HG03558 (cell line): Measurements from ENCODE around the gene C7orf25.
"Not testable (repeated sequence)": the region's sequence is repeated elsewhere in the genome, so short reads cannot be mapped to it uniquely, and the experiment has no call there.

ENCODE experiments used
- ATAC-seq: cut with Tn5 transposase; IDR thresholded peaks from one replicate; pipeline ENCODE4 v1.9.1; 2021; ENCODE audit warnings: moderate number of reproducible peaks; ENCODE audit not compliant: unreplicated experiment; ENCODE audit errors: extremely low read depth

Gene C7orf25

DNA sequence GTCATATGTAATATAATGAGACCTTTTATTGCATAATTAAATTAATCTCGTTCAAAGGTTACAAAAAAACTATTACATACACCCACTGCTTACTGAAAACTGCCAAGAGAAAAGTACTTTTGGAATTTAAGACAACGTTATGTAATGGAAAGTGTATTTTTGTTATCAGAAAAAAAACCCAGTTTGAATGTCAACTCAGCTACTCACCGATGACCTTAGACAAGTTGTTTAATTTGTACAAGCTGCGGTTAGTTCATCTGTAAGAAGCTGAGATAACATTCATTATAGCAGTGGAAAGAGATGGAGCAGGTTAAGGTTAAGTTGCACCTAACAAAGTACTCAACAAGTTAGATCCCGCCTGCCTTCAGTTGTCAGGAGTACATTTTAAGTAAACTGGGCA lies 19.0 kb upstream of the C7orf25 start:
- ATAC-seq: no peak

DNA sequence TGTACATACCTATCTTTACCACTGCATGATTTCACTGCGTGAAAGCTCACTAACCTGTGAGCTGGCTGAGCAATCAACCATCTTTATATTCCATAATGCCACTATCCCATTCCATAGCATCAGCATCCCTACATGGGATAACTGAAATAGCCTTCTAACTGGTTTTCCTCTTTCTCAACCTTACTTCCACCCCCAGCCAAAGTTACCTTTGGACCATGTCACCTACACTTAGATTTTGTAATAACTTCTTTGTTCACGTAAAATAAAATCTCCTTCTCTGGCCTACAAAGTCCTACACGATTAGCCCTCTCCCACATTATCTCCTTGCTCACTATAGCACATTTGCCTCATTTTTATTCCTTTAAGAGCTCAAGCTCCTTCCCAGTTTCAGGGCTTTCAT lies 17.6 kb upstream of the C7orf25 start:
- no peak for ATAC-seq

DNA sequence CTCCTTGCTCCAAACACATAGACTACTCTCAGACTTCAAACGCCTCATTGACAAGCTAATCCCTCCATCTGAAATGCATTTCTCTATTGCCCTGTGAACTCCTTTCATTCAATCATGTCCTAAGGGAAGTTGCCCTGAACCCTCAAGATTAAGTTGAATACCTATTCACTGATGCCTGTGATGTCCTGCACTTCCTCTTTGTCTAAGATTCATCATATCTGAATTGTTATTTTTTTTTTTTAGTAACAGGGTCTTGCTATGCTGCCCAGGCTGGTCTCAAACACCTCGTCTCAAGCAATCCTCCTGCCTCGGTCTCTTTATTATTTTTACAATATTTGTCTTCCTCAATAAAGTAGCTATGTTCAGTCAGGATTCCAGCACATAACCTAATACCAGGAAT lies 16.9 kb upstream of the C7orf25 start:
- no peak for ATAC-seq

DNA sequence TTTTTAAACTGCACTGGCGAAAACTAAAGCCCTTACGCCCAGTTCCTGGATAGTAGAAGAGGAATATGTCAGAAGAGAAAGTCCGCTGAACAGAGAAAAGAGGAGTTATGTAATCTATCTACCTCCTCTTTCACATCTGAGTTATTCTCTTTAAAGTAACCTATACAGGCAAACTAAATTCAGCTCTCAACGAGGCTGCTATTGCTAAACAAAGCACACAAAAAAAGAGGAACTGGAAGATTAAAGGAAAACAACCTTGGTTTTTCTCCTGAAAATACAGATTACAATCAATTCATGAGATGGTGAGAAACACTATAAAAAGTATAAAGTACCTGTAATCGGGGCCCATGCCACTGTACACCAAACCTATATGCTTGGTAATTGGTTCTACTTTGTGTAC lies 14.3 kb upstream of the C7orf25 start:
- ATAC-seq: no peak

DNA sequence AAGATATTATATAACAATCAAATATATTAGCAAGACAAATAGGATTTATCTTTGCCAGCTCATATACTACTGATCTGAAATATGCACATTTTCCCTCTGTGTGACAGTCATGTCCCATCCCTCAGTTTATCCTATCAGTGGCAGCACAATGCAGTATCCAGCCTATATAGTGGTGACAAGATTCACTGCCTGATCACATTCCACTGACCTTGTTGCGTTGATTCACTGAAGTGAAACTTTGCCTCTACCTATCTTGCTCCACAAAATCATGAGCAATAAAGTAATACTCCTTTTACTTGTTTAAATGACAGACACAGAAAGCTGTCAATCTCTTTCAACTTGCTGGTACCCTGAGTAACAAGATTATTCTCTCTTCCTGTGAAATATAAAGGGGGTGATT lies 13.8 kb upstream of the C7orf25 start:
- no peak for ATAC-seq

DNA sequence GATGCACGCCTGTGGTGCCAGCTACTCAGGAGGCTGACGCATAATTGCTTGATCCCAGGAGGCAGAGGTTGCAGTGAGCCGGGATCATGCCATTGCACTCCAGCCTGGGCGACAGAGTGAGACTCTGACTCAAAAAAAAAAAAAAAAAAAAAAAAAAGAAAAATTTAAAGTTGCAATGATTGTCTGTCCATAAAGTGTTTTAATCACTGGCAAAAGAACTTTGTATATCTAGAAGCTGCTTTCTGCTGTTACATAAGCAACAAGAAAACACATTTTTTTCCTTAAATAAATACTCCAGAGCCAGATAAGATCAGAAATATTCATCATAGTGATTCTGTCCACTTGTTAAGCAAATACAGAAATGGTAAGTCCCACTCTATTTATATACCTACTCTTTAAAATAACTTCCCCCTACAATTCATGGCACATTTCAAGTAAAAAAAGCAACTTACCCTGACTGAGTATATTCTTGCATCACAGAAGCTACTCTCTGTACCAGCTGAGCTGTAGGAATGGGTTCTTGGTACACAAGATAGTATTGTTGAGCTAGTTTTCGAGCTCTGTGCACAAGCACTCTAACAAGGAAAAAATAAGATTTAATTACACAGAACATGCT lies 12.5 kb upstream of the C7orf25 start:
- ATAC-seq: no peak

DNA sequence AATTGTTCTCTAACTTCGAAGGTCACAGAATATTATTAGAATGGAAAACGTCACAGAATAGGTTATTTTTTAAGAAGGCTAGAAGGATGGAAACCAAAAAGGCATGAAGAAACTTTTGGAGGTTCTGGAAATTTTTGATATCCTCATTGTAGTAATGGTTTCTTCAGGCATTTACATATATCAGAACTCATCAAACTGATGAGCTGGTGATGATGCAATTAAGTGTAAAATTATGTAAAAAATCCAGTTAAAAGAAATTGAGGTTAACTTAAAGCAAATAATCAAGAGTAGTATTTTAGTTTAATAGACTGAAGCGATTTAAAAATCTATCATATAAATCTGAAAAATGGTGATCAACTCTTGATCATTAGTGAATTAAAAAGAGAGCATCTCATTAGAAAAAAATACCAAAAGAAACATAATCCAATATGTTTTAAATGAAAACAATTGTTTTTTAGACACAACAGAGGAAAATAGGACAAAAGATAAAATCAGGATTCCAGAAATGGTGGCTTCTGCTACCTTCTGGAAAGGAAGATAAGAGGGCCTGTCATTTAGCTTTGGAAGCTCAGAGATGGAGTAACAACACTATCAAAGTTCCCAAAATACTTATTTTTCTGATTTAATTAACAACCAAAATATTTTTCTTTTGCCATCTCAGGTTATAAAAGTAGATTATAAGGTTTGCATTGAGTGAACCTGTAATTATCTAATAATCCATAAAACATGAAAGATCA lies 10.3 kb upstream of the C7orf25 start:
- no peak for ATAC-seq

DNA sequence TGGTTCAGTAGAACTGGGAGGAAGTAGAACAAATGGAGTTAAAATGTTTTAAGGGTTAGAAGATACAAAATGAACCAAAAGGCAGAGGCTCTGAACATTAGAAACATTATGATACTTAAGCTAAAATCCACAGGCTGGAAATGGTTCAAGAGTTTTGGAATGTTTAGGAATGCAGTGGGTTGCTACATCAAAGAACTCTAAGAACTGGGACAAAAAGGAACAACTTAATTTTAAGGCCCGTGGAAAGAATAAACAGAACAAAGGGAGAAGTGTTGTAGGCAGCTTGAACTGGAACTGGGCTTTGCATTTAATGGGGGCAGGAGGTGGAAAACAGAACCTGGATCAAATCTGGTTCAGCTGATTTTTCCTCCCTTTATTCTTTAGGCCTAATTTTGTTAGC lies 3.5 kb upstream of the C7orf25 start:
- no peak for ATAC-seq

DNA sequence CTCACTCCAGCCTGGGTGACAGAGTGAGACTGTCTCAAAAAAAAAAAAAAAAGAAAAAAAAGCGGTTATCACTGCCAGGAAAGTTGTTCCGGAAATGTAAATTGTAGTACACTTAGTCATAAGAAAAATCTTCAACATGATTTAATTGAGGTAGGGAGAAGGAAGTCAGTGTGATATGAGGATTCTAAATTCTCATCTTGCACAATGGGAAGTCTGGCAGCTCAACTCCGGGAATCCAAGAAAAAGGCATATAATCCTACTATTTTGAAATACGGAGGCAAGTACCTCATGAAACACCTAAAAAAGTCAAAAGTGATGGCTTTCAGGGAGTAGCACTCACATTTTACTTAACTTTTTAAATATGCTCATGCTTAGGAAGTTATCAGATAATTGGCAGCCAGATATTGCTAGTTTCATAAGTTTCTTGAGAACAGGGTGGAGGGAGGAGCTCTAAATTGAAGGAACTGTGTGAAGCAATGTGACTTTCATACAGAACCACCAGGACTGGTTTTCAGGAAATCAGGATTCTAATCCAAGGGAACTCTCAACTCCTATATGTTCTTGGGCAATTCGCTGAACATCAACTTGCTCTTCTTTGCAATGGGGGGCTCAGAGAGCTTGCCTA lies 2.7 kb upstream of the C7orf25 start:
- no peak for ATAC-seq

DNA sequence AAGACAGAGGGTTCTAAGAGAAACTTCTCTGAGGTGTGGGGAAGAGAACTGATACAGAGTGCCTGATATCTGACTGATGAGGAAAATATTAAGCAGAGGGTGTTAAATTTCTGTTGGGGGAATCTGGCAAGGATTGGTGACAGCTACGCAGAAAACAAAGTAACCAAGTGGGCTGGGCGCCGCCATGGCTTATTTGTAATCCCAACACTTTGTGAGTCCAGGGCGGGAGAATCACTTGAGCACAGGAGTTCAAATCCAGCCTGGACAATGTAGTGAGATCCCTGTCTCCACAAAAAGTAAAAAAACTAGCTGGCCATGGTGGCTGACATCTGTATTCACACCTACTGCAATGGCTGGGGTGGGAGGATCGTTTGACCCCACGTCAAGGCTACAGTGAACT lies 2.1 kb upstream of the C7orf25 start:
- no peak for ATAC-seq

DNA sequence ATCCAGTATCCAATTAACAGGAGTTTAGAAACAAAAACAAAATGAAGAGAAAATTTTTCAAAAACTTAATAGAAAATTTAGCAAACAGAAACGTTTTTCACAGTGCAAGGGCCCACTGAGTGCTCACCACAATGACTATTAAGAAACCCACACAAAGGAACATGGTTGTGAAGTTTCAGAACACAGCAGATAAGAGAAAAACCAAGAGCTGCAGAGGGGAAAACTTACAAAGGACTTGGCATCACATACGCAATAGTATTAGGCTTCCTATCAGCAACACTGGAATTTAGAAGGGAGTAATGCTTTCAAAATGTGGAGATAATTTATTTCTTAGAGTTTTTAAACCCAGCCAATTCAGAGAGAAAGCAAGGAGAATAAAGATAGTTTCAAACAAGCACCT lies 1.7 kb upstream of the C7orf25 start:
- no peak for ATAC-seq

DNA sequence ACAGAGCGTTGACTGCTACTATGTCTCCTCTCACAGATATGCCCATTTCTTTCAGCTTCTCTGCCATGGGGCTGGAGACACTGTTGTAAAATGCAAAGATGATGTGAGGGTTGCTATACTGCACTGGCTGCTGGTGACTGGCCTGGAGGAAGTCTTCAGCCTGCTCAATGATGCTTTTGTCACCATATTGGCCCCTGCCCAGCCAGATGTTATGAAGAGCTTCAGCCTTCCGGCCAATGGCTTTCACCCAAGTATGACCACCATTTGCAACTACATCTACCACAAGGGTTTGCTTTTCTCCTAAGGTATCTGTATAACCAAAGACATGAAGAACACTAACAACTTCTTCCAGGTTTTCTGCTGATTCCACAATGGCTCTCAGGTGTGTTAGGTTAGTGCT lies 1.6 kb downstream of the C7orf25 start:
- no peak for ATAC-seq

DNA sequence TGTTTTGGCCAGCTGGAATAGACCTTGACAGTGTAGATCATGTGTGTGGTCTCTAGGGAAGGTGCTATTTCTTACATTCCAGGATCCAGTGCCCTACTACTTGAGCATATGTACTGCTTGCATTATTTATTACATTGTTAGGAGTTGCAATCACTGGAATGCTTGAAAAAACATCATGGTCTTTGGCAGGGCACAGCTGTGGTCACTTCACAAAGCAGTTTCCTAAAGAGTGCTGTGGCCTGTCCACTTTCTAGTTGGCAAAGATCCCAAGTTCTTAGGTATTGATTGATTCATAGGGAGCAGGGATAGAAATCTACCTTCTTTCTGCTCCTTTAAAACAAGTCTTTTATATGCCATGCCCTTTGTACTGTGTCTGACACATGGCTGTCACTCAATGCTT lies 4.6 kb downstream of the C7orf25 start:
- no peak for ATAC-seq

DNA sequence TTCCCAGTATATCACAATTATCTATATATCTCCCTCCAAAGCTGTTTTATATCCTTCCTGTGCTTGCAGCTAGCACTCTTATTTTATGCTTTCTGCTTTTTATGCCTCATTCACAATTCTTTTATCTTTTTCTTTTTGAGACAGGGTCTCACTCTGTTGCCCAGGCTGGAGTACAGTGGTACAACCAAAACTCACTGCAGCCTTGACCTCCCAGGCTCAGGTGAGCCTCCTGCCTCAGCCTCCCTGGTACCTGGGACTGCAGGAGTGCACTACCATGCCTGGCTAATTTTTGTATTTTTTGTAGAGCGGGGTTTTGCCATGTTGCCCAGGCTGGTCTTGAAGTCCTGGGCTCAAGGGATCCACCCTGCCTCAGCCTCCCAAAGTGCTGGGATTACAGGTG lies 5.7 kb downstream of the C7orf25 start:
- ATAC-seq: no peak

DNA sequence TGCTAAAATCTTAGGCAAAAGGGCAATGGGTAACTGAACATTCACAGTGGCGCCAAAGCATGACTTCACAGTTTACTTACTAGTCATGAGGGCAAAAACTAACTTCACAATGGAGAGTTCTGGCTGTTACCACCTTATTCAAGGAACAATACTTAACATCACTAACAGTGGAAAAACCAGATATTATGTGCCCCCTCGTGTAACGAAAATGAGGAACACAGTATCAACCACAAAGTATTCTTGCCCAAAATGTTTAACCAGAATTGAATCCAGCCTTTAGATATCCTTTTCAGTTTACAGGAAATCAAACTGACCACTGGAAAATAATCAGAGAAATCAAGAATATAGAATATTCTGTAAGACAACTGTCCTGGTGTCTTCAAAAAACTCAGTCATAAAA lies 9.5 kb downstream of the C7orf25 start:
- no peak for ATAC-seq

DNA sequence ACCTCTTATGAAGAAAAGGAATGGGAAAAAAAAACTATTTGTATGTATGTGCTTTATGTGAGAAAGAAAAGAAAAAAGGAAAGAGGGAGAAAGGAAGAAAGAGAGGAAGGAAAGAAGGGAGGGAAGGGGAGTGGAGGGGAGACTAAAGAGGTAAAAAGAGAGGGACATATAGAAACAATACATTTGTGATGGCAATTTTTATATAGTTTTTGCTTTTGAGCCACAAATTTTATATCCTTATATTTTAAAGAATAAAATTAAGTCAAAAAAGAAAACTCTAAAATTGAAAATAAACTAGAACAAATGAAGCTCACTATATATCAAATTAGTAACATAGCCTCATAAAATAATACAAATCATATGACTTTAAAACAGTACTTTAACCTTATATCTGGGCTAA lies 11.0 kb downstream of the C7orf25 start:
- no peak for ATAC-seq

DNA sequence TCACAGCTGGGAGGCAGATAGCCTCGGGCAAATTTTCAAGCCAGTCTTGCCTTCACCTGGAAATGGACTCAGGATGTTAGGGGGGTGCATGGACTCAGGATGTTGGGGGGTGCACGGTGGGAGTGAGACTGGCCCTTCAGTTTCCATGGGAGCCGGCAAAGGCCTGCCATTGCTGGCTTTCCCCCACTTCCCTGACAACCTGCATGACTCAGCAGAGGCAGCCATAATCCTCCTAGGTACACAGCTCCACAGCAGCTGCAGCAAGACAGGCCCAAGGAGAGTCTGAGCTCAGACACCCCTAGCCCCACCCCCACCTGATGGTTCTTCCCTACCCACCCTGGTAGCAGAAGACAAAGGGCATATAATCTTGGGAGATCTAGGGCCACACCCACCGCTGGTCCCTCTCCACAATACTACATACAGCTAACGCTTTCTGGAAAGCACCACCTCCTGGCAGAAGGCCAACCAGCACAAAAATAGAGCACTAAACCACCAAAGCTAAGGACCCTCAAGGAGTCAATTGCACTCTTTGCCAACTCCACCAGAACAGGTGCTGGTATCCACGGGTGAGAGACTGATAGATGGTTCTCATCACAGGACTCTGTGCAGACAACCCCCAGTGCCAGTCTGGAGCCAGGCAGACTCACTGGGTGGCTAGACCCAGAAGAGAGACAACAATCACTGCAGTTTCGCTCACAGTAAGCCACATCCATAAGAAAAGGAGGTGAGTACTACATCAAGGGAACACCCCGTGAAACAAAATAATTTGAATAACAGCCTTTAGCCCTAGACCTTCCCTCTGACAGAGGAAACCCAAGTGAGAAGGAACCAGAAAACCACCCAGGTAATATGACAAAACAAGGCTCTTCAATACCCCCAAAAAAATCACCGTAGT lies 18.3 kb downstream of the C7orf25 start:
- no peak for ATAC-seq

DNA sequence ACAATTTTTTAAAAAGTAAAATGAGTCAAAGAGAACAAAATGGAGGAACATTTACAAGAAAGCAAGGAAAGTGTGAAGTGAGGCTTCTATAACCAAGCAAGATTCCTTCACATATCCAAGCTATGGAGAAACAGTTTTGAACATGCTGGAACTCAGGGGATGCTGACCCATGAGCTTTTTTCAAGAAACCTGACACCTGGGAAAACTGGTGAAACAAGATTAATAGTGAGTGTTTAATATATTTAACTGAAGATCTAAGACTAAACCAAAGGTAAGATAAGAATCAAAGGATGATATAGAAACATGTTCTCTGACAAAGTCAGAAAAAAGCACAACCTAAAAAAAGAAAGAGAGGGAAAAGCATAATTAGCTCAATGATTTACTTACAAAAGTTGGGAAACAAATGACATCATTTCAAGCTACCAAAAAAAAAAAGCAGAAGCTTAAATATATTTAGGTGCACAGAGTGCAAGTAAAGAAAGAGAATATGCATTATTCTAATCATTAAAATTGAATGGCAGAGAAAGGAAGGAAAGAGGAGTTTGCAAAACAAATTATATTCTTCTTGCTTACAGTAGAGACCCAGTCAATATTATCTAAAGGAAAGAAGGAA lies 24.9 kb downstream of the C7orf25 start:
- no peak for ATAC-seq

DNA sequence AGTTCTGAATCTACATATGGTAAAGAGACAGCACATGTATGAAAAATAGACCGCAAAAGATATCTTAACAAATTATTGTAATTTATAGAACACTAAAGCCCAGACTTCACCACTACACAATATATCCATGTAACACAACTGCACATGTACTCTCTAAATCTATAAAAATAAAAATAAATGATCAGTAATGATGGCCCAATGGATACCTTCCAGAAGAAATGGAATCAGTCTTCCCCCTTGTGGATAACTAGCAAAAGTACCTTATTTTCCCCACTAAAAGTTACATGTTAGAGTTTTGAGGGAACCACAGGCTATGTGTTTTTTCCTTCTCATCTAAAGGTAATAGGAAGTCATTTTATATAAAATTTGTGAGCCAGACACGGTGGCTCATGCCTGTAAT lies 25.7 kb downstream of the C7orf25 start:
- ATAC-seq: no peak

DNA sequence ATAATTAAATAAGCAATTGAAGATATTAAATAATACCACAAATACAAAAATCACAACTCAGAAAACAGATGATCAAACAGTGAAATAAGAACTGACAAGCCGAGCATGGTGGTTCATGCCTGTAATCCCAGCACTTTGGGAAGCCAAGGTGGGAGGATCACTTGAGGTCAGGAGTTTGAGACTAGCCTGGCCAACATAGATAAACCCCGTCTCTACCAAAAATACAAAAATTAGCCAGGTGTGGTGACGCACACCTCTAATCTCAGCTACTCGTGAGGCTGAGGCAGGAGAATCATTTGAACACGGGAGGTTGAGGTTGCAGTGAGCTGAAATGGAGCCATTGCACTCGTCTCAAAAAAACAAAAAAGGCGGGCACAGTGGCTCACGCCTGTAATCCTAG lies 26.7 kb downstream of the C7orf25 start:
- not testable (repeated sequence) for ATAC-seq
